Endometrium (tissue), 2 donors: ENCODE measurements around the gene NECAB2.

Experiments used
- FAIRE-seq: peaks from 2 replicates; lab custom pipeline; 2012; peaks lifted over from hg19 to GRCh38; lab: Jason Lieb, UNC
- donor health status: control.
- donor health status: control.

The NECAB2 gene

DNA sequence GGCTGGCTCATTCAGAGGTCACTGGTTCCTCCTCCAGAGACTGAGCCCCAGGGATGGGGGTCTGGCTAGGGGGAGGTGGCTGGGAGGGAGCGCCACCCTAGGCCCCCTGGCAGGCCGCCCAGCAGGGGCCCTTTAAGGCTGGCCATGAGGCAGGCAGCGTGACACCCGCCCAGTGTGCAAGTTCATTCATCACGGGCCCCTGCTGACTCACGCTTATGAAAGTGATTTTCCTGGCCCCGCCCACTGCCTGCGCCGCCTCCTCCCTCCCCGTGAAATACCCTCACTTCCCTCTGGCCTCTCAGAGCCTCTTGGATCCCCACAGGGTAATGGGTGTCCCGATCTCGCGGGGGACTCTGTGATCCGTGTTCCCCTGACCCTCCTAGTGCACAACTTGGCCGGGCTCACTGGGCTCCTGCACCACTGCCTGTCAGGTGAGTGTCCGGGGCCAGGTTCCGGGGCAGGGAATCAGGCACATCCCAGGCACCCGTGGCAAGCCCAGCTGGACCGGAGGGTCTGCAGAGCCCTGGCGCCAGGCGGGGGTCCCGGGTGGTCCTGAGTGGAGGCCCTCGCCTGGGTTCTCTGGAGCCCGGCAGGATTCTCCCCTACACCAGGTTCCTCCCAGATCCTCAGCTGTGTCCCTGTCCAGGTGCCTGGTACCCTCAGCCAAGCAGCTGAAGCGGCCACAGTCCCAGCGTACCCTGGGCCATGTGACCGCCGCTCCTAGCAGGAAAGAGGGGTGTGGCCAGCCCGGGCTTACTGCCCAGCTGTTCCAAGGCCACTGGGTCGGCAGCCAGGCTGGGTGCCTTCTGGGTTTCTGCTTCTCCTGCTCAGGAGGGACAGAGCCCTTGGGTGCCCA lies 14.9 kb upstream of the NECAB2 start, which contains the start of gene OSGIN1:
TSS of gene OSGIN1 (plus strand) at position 301 of the 856 bp plus-strand sequence. CDS start 4,432 bp downstream, outside the sequence.
- no peak for FAIRE-seq

DNA sequence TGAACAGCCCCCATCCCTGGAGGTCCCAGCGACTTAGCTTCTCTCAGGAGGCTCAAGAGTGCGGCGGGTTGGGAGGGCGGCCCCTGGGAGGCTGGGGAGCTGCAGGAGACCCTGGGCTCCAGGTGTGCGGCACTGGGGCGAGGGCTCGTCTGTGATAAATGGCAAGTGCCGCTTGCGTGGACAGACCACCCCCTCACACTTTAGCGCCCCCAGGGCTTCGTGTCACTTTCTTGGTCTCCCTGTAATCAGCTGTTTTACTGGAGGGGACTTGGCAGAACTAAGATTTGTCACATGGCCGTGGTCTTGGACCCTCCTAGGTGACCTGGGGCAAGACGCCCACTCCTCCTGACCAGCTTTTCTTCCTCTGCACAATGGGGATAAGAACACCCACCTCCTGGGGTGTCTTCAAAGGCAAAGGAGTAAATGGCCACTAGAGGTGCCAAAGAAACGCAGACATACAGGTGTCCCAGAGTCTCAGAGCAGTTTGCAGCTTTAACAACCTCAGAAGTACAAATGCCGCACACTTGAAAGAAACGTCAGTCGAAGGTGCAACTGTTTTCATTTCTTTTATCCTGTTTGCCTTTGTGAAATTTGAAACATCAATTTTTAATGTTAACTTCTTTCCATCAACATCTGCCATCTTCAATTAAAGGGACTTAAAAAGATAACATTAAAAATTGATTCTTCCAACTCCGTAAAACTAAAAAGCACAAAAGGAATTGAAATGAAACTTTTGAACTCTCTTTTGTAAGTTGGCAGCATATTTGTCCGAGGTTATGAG lies 14.1 kb upstream of the NECAB2 start:
- no peak for FAIRE-seq

DNA sequence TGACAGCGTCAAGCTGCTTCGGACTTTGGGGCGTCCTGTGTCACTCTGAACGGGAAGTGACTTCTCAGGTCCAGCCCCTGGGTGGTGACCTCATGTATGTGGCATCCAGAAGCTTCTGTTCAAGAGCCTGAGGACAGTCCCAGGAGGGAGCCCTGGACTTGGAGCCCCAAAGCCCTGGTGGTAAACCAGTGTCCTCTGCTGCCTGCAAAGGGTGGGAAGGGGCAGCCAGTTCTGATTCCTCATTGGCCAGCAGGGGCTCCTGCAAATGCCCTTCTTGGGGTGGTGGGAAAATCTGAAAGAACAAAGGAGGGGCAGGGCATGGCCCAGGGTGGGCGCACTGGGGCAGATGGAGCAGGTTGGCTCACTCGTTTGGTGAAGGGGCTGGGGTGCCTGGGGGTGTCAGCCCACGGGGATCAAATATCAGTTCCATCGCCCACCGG lies 13.4 kb upstream of the NECAB2 start:
- FAIRE-seq = no peak

DNA sequence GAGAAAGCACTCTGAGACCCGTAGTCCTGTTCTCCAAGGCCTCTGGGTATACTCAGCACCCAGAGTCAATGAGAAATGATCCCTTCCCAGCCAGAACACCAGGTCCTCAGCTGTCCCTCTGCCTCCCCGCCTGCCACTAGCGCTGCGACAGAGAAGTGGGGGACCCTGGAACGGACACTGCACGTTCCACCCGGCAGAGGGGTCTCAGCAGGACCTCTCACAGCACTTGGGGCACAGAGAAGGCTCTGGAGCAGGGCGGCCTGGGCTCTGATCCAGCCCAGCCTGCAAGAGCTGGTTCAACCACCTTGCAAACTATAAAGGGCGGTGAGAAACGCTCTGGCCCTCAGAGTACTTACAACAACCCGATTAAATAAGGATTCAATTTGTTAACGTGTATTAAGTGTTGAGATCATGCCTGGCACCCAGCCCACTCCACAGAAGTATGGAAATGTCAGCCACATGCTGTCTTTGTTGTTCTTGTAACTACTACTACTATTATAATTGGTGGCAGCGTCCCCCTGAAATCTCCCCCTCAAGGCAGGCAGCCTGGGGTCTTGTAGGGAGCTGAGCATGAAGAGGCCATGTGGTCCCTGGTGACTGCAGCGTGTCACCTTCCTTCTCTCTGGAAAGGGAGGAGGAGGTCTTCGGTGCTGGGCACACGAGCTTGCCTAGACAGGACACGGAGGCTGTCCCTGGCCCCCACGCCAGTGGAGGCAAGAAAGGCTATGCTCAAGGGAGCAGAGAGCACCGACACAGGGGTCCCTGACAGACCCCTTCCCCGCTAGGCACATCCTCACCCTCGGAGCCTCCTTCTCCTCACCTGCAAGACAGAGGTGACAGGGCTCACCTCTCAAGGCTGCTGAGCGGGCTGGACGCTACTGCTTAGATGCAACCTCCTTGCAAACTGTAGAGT lies 12.6 kb upstream of the NECAB2 start:
- FAIRE-seq = no peak

DNA sequence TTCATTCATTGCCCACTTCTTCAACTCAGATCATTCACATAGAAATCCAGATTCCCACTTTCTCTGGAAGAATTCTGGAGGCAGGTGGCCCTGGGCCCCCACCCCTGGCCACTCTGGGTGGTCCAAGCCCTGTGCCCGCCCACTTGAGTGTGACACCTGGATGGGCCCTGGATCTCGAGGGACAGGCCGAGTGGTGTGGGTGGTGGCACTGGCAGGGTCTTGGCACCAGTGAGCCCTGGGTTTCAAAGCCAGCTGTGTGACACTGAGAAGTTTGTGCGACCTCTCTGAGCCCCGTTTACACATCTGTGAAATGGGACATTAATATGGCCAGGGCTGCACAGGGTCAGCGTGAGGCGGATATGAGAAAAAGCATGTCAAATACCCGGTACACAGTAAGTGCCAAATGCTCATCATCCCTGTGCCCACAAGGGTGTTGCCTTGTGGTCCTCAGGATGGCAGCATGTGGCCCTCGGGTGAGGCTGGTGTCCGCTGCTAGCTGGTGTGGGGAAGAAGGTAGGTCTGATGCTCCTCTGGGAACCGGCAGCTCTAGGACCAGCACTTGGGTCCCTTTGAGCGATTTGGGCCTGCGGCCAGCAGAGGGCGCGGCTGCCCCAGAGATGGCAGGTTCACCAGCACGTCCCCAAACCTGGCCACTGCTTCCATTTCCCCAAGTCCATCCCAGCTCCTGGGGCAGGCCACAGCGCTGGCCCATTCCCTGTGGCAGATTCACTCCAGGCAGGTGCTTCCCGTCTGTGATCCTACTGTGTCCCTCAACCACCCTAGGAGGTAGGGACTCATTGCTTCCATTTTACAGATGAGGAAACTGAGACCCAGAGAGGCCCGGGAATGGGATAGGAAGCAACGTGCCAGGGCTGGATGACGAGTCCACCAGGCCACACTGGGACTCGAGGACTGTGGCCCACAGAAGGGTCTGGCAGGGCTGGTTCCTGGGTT lies 11.4 kb upstream of the NECAB2 start:
- FAIRE-seq = no peak

DNA sequence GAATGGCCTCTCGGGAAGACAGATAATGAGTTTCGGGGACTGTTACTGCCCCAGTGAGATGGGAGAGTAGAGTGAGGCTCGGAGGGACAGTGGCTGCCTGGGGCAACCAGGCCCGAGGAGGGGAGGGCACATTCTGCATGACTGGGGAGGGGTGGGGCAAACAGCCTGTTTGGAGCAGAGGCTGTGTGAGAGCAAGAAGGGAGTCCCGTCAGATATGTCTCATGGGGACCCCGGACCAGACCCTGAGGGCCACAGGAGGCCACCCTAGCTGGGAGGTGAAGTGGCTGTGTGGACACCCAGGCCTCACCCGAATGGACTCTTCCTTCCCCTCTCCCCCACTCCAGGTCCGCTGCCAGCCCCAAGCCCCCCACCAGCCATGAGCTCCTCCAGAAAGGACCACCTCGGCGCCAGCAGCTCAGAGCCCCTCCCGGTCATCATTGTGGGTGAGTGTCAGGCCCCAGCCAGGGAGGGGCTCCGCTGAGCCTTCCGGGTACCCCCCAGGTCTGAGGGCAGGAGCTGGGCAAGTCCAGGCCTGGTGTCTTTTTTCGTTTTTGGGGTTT lies 10.7 kb upstream of the NECAB2 start:
- no peak for FAIRE-seq

DNA sequence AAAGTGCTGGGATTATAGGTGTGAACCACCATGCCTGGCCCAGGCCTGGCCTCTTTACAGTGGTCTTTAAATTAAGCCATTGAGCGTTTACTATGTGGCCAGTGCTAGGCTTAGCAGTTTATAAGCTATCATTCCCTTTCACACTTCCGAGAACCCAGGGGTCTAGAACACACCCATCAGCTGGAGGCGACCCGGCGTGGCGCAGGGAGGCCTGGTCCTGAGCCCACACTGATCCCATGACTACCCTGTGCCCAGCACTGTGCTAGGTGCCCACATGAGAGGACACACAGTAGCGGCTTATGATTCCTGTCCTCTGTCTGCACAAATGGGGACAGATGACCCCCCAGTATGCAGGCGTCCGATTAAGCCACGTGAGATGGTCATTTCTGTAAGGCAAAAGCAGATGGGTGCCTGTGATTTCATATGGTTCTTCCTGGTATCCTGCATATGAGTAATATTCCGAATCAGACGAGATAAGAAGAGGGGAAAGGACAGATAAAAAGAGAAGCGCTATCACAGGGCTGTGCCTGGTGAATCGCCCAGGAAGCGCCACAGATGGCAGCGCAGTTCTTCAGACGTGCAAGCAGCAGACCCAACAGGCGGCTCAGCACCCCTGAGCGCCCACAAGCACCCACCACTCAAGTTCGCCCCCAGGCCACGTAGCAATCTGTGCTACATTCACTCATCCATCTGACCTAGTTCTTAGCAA lies 9.8 kb upstream of the NECAB2 start:
- no peak for FAIRE-seq

DNA sequence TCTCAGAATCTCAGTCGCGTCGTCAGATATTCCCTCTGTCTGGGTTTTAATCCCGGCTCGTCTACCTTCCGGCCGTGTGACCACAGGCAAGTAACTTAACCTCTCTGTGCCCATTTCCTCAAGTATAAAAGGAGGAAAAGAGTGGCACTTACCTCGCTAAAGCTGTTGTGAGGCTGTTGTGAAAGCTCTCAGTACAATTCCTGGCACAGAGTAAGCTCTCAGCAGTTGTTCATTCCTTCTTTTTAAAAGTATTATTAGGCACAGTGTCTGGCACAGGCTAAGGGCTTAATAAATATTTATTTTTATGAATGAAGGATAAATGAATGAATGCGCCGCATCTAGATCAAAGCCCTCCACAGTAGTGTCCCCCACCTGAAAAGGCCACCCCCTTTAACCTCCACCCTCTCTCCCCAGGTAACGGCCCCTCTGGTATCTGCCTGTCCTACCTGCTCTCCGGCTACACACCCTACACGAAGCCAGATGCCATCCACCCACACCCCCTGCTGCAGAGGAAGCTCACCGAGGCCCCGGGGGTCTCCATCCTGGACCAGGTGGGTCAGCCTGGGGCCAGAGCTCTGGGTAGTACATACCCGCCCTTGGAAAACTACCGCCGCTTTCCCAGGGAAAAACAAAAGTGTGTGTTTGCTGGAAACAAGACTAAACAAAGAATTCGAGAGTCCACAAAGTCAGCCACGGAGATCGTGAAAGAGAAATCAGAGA lies 9.0 kb upstream of the NECAB2 start:
- FAIRE-seq = no peak

DNA sequence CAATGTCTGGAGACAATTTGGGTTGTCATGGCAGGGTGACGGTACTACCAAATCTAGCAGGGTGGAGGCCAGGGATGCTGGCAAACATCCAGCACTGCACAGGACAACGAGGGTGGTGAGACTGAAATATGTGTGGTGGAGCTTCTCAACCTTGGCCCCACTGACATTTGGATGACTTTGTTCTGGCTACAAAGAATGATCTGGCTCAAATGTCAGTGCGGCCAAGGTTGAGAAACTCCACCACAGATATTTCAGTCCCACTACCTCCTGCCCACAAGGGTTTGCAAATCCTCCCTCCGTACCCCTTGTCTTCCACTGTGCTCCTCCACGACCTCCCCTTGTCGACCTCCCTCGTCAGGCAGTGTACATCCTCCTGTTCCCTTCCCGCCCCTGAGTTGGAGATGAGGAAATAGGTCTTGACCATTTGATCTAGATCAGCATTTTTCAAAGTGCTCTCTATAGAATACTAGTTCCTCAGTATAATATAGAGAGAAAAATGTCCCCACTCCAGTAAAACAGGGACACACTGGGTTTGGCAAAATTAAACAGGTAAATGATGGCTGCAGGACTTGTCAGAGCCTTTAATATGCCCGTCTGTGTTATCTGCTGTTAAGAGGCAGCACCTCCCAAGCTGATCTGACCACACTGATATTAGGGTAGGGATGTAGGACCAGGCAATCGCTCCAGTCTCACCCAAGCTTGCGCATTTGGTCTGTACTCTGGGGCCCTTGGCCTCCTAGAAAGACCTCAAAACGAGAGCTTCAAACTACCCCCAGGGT lies 8.2 kb upstream of the NECAB2 start:
- no peak for FAIRE-seq

DNA sequence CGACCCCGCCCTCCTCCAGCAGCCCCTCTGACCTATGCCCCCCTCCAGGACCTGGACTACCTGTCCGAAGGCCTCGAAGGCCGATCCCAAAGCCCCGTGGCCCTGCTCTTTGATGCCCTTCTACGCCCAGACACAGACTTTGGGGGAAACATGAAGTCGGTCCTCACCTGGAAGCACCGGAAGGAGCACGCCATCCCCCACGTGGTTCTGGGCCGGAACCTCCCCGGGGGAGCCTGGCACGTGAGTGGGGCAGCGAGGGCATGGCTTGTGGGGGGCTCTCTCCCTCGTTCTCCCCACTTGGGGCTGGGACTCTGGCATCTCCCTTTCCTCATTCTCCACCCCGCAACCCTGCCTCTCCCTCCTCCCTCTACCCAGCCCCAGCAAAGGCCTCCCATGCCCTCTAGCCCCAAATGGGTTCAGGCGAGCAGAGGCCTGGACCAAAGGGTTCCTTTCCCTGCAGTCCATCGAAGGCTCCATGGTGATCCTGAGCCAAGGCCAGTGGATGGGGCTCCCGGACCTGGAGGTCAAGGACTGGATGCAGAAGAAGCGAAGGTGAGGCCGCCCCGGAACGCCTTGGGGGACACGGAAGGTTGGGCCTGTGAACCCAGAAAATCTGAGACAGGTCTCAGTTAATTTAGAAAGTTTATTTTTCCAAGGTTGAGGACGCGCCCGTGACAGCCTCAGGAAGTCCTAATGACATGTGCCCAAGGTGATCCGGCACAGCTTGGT lies 7.4 kb upstream of the NECAB2 start:
- no peak for FAIRE-seq

DNA sequence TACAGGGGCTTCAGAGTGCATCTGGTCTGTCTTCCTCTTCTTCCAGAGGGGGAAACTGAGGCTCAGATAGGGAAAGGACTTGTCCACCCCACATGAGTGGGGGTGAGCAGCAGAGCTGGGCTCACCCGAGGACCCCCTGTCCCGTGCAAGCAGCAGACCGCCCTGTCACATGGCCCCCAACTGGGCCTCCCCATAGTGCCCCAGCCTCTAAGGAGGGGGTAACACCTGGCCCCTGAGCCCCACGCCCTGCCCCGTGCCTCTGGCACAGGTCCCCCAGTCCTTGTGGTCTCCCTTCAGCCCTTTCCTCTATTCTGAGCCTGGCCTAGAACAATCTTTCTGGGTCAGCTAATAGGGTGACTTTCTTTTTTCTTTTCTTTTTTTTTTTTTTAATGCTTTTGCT lies 6.5 kb upstream of the NECAB2 start:
- FAIRE-seq = no peak

DNA sequence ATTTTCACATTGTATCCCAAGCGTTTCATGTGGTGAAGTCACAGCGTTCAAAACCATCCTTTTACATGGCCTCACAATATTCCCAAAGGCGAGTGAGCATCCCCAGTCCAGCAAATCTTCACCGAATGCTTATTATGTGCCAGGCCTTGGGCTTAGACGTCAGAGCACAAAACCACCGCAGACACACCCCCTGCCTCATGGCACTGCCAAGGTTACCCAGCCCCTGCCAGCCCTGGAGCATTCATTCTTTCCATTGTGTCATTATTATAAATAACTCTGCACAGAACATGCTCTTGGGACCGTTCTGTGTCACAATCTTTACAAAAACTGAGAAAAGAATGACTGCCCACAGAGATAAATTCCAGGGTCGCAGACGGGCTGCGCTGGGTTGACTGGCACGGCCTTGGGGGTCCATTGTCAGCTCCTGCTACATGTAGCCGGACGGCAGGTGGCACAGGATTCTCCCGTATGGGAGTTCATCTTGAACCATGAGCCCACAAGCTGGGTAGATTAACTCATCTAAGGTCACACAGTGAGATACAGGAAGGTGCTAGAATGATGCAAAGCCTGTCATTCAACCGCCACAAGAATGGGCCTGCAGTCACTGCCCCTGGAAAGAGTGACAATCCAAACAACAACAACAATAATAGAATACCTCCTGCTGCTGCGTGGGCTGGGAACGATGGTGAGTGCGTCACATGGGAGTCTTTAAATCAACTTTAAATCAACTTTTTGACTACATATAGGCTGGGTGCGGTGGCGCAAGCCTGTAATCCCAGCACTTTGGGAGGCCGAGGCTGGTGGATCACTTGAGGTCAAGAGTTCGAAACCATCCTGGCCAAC lies 4.5 kb upstream of the NECAB2 start:
- FAIRE-seq = no peak

DNA sequence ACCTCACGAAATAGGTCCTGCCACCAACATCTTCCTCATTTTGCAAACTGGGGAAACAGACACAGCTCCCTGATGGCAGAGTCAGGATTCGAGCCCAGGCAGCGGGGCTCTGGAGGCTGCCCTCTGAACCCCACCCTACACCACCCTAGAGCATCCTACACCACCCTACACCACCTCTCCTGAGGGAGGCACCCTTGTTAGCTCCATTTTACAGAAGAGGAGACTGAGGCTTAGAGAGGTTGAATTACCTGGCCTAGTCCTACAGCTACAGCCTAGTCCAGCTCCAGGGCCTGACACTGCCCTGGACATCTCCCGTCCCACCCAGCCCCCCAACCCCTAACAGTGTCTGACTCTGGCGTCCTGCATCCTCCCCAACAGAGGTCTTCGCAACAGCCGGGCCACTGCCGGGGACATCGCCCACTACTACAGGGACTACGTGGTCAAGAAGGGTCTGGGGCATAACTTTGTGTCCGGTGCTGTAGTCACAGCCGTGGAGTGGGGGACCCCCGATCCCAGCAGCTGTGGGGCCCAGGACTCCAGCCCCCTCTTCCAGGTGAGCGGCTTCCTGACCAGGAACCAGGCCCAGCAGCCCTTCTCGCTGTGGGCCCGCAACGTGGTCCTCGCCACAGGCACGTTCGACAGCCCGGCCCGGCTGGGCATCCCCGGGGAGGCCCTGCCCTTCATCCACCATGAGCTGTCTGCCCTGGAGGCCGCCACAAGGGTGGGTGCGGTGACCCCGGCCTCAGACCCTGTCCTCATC lies 3.2 kb upstream of the NECAB2 start:
- FAIRE-seq = no peak

DNA sequence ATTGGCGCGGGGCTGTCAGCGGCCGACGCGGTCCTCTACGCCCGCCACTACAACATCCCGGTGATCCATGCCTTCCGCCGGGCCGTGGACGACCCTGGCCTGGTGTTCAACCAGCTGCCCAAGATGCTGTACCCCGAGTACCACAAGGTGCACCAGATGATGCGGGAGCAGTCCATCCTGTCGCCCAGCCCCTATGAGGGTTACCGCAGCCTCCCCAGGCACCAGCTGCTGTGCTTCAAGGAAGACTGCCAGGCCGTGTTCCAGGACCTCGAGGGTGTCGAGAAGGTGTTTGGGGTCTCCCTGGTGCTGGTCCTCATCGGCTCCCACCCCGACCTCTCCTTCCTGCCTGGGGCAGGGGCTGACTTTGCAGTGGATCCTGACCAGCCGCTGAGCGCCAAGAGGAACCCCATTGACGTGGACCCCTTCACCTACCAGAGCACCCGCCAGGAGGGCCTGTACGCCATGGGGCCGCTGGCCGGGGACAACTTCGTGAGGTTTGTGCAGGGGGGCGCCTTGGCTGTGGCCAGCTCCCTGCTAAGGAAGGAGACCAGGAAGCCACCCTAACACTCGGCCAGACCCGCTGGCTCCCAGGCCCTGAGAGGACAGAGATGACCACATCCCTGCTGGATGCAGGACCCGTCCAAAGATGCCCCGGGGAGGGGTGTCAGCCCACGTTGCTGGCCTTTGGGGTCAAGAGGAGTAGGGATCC lies 2.4 kb upstream of the NECAB2 start:
- no peak for FAIRE-seq

DNA sequence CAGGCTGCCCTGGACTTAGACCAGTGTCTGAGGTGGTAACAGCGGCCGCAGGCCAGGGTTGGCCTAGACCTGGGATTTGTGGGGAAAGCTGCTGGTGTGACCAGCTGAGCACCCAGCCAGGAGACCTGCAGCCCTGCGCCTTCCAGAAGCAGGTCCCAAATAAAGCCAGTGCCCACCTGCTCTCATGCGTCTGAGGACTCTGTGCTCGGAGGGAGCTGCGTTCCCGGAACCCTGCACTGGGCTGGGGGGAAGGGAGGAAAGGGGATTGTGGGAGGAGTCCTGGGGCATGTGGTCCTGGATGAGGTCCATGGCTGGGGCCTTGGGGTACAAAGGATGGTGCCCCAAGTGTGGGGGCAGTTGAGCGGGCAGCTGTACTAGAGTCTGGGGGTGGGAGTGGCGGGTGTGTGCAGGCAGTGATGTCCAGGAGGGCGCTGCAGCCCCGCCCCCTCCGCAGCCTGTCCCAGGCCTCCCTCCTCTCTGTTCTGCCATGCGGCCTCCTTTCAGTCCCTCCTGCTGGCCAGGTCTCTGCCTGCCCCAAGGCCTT lies 1.8 kb upstream of the NECAB2 start:
- no peak for FAIRE-seq
